Myocyte (in vitro differentiated cells): ENCODE measurements around the gene RELA. TPM values are rescaled to one million over a fixed set of nuclear protein-coding genes. Genes with fewer than 3 reads are reported as not detected.
A peak's percentile ranks its signal among the peaks of the same experiment; 100 is the strongest.
"Not testable (repeated sequence)": the region's sequence is repeated elsewhere in the genome, so short reads cannot be mapped to it uniquely, and the experiment has no call there.

Experiments
- DNase-seq: peaks from one replicate; pipeline ENCODE4 v3.0.0-alpha.2; 2012; ENCODE audit warnings: low read depth
- polyA plus RNA-seq: library from polyadenylated mRNA; unstranded; fragments of >200 nt; gene quantifications from one replicate; pipeline ENCODE4 v1.2.1, GENCODE V29; 2012; ENCODE audit warnings: missing spikeins
- total RNA-seq: library from RNA; depleted of rRNA; stranded (reverse); fragments of >200 nt; gene quantifications from 2 replicates; pipeline ENCODE4 v1.2.3, GENCODE V29; 2014

The RELA gene
- total RNA-seq: 32.8 and 37.1 TPM in 2 replicates
- 80.7 TPM for polyA plus RNA-seq

DNA sequence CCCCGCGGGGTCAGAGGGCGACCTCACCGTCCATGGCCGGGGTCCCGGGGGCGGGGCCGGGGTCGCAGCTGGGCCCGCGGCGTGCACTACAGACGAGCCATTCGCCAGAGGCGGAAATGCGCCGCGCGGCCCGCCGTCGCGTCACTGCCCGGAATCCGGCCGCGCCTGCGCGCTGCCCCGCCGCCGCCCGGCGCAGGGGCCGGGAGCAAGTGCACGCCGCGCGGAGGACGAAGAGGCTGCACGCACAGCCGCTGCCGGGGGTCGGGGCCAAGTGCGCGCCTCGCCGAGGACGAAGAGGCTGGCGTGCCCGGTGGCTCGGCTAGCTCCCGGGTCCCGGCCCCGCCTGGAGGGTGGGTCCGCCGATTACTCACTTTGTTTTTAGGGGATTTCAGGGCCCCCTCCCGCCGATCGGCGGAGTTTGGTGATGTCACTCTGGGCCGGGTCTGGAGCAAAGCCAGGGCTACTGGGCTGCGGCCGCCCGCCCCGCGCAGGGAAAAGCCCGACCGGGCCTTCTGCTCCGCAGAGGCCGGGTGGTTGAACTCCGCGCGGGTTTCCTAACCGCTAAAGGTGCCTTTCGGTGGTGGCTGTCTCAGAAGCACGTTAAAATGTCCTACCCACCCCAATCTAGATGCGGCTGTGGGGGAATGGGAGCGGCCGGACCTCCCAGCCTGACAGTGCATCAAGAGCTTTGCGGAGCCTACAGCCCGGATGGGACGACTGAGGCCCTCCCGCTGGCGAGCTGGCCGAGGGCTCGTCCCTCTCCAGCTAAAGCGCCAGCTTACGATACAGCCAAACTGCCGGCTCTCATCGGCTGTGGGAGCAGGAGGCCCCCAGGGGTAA lies at the start of gene RELA:
Gene RELA, minus strand, starts transcription at position 118 of the 840 bp plus-strand sequence. Its CDS starts 84 bp downstream, at position 34.
- DNase-seq: peak; percentile 91

DNA sequence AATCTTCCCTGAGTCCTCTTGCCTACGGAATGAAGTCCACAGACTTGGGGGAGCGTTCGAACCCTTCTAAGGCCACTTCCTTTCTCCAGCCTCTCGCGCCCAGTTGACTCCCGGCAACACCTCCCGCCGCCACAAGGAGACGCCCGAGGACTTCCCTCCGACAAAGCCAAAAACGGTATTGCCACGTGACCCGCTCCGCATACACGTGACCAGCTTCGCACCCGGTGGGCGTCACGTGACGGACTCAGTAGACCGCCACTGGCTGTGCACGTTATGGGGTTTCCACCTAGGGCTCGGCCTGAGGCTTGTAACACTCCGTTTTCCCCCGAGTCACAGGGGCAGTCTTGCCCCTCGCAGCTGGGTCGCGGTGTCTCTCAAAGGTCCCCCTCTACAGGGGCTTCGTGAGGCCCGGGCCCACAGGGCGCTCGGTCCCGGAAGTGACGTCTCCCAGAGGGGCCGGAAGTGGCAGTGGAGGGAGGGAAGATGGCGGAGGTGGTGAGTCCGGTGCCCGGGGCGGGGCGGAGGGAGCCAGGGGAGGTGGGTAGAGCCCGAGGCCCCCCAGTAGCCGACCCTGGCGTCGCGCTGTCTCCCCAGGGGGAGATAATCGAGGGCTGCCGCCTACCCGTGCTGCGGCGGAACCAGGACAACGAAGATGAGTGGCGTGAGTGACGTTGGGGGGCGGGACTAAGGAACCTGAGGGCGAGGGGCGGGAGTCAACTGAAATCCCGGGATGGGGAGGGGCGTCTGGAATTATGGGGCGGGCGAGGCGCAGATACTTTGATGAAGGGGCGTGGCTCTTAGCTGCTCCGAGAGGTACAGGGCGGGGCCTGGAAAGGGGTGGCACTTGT lies 49.3 kb upstream of the RELA start, which contains the start of gene KAT5:
Gene KAT5, plus strand, starts transcription at position 468 of the 848 bp plus-strand sequence. Its CDS starts 16 bp downstream, at position 484.
- DNase-seq: peak; percentile 98

DNA sequence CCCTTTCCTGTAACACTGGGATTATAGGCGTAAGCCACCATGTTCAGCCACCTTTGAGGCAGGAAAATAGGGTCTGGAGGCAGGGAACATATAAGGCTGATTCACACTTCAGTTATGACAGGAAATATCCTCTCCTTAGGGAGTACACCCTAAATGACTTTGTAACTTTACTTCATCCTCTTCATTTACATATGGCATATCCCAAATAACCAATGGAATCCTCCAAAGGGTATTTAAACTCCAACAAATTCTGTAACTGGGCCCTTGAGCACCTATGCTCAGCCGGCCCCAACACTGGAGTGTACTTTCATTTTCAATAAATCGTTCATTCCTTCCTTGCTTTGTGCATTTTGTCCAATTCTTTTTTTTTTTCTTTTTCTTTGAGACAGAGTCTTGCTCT lies 47.7 kb upstream of the RELA start:
- DNase-seq: no peak

DNA sequence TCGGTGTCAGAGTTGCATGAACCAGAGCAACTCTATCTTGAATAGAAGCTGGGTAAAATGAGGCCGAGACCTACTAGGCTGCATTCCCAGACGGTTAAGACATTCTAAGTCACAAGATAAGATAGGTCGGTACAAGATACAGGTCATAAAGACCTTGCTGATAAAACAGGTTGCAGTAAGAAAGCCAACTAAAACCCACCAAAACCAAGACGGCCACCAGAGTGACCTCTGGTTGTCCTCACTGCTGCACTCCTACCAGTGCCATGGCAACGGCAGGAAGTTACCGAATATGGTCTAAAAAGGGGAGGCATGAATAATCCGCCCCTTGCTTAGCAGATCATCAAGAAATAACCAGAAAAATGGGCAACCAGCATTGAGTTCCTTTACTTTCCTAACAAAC lies 46.9 kb upstream of the RELA start:
- no peak for DNase-seq

DNA sequence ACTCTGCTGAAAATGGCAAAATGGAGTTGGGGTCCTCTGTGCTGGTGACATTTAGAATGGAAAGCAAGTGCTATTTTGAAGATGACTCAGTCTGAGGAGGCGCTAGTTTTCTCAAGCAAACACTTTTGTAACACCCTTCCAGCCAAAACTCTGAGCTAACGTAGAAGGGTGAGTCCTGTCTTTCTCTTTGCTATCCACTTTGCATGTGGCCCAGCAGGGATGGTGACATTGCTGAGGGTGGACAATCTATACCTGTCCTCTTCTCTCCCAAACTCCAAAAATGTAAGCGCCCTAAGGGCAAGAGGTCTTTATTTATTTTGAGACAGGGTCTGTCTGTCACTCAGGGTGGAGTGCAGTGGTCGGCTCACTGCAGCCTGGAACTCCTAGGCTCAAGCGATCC lies 45.7 kb upstream of the RELA start:
- no peak for DNase-seq

DNA sequence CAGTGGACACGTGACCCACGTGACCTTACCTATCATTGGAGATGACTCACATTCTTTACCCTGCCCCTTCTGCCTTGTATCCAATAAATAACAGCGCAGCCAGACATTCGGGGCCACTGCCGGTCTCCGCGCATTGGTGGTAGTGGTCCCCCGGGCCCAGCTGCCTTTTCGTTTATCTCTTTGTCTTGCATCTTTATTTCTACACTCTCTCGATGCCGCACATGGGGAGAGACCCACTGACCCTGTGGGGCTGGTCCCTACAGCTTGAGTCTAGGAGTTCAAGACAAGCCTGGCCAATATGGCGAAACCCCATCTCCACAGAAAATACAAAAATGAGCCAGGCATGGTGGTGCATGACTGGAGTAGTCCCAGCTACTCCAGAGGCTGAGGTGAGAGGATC lies 44.3 kb upstream of the RELA start:
- not testable (repeated sequence) for DNase-seq

DNA sequence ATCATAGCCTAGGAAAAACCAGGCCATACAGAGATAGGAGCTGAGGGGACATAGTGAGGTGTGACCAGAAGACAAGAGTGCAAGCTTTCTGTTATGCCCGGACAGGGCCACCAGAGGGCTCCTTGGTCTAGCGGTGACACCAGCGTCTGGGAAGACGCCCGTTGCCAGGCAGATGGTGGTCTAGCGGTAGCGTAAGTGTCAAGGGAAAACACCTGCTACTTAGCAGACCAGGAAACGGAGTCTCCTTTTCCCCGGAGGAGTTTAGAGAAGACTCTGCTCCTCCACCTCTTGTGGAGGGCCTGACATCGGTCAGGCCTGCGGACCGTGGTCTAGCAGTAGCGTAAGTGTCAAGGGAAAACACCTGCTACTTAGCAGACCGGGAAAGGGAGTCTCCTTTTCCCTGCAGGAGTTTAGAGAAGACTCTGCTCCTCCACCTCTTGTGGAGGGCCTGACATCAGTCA lies 43.6 kb upstream of the RELA start:
- DNase-seq: peak; percentile 77

DNA sequence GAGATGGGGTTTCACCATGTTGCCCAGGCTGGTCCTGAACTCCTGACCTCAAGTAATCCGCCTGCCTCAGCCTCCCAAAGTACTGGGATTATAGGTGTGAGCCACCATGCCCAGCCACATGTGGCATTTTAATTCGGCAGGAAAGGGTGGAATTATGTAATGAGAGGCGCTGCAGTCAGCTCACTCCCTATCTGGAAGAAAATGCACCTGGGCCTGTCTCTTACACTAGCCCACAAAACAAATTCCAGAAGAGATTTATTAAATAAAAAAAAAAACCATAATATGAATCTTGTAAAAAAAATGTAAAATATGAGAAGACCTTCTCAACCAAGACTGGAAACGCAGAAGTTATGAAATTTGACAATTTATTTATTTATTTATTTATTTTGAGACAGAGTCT lies 41.1 kb upstream of the RELA start:
- peak; percentile 61 for DNase-seq

DNA sequence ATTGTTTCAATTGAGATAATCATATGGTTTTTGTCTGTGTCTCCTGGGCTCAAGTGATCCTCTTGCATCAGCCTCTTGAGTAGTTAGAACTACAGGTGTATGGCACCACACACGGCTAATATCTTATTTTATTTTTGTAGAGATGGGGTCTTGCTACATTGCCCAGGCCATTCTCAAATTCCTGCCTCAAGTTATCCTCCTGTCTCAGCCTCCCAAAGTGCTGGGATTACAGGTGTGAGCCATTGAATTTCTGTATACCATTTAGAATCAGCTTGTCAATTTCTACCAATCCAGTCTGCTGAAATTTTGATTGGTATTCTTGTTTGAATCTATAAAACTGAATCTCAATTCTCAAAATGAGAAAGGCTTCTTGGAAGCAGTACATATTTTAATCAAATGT lies 39.0 kb upstream of the RELA start:
- DNase-seq: no peak

DNA sequence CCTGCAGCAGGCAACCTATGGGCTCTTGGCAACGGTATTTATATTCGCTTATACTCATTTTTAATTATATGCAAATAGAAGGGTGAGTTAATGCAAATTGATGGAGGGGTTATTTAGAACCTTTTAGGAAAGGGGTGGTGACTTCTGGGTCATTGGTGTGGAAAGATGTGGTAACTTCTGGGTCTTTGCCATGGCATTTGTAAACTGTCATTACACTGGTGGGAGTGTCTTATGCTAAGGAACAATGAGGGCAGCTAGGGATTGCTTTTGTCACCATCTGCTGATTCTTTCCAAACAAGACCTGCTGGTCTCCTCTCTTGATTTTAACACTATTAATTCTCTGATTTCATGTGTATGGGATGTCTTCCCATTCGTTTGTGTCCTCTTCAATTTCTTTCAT lies 37.7 kb upstream of the RELA start:
- DNase-seq: no peak

DNA sequence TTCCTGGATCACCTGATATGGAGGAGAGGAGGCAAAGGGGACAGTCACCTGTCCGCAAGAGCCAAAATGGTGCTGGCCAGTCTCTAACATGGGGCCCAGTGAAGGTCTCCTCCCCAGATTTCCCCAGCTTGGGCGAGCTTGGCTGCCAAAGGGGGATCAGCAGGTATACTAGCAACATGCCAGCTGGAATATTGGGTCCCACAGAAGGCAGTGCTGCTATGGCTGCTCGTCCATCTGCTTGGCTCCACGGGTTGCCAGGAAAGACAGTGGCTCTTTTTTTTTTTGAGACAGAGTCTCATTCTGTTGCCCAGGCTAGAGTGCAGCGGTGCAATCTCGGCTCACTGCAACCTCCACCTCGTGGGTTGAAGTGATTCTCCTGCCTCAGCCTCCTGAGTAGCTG lies 36.6 kb upstream of the RELA start:
- no peak for DNase-seq

DNA sequence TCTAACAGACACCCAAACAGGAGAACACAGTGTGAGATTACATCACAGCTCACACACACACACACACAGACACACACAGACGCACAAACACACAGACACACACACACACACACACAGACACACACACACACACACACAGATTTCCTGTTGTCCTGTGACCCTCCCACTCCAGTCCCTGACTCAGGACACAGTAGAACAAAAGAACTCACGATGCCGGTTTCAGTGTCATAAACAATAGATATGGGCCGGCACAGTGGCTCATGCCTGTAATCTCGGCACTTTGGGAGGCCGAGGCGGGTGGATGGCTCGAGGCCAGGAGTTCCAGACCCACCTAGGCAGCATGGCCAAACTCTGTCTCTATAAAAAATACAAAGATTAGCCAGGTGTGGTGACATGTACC lies 35.5 kb upstream of the RELA start:
- DNase-seq: no peak

DNA sequence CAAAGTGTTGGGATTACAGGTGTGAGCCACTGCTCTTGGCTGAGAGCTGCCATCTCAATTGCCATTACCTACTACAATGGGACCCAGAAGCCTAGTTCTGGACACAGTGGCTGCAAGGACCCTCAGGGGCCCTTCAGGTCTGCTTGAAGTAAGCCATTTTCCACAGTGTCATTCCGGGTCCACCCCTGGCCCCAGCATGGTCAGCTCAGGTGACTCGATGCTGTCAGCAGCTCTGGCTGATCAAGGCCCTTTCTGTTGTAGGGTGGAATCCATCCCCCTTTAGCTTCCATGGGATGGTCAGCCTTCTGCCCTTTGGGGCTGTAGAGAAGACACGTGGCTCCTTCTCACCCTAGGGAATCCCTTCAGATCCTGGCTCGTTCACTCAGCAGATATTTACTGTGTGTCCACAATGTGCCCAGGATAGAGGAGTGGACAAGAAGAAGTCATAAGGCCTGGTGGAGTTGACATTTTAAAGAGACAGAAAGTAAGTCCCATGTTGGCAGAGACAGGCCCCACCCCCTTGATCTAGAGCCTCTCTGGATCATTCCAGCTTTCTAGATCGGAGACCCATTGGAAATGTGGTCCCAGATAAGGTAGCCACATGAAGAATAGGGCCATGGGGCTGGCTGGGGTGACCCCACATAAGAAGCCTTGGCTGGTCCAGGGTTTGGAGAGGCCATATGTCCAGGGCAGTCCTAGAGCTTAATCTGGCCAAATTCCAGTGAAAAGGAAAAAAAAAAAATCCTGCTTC lies 34.3 kb upstream of the RELA start:
- no peak for DNase-seq

DNA sequence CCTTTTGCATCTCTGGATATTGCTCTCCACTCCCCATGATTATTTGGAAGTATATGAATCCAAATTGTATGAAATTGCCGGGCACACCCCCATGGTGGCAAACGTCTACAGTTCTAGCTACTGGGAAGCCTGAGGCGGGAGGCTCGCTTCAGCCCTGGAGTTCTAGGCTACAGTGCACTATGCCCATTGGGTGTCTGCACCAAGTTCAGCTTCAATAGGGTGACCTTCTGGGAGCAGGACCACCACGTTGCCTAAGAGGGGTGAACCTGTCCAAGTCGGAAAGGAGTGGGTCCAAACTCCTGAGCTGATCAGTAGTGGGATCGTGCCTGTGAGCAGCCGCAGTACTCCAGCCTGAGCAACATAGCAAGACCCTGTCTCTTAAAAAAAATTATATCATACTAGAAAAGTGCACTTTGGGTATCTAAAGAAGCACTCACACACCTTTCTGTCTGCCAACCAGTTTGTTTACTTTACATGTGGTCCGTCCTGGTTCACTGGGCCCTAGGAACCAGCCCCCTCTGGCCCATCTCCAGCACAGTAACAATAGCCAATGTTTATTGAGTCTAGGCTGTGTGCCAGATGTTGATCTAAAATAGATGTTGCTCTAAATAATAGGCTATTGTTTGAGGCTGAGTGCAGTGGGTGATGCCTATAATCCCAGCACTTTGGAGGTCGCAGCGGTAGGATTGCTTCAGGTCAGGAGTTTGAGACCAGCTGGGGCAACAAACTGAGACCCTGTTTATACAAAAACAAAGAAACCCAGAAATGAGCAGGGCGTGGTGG lies 32.9 kb upstream of the RELA start:
- no peak for DNase-seq

DNA sequence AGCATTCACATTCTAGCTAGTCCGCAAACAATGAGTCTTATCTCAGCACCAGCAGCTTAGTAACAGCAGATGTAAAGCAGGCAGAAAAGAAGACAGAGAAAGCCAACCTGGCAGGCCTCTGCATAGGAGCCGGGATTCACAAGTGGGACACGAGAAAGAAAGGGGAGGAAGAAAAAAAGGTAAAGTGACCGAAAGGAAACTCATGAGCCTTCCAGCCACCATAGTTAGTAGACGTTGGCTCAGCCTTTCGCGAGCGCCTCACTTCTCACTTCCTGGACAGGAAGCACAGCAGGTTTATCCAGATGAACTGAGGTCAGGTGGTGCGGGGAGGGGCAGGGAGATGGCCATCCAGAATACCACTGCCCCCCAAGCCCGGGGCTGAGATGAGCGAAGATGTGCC lies 29.7 kb upstream of the RELA start:
- DNase-seq: no peak

DNA sequence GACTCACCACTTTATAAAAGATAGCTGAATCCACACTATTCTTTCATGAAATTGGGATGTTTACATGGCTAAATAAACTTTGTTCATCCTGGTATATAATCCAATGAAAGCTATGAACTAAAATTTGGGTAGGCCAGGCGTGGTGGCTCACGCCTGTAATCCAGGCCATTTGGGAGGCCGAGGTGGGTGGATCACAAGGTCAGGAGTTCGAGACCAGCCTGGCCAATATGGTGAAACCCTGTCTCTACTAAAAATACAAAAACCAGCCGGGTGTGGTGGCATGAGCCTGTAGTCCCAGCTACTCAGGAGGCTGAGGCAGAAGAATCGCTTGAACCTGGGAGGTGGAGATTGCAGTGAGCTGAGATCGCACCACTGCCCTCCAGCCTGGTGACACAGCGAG lies 29.1 kb upstream of the RELA start:
- not testable (repeated sequence) for DNase-seq

DNA sequence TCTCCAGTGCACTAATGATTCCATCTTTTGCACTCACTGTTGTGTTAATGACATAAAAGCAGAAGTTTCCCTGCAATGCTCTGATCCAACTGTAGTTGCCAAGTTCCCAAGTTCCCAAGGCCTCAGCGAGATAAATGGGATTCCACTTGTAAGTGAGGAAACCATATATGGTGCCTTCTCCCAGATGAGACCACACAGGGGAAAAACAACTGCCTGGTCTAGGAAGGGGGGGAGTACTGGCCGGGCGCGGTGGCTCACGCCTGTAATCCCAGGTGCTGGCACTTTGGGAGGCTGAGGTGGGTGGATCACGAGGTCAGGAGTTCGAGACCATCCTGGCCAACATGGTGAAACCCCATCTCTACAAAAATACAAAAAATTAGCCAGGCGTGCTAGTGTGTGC lies 23.3 kb upstream of the RELA start:
- no peak for DNase-seq

DNA sequence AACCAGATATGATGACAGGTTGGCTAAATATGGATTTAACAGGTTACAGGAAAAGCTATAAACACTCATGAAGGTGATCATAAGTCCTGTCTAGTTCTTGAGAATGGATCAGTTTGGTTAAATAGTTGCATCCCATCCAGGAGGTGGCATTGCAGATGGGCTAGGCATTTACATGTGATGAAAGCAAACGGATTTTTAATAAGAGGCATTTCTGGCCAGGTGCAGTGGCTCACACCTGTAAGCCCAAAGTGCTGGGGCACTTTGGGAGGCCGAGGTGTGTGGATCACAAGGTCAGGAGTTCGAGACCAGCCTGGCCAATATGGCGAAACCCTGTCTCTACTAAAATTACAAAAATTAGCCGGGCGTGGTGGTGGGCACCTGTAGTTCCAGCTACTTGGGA lies 20.8 kb upstream of the RELA start:
- DNase-seq: not testable (repeated sequence)

DNA sequence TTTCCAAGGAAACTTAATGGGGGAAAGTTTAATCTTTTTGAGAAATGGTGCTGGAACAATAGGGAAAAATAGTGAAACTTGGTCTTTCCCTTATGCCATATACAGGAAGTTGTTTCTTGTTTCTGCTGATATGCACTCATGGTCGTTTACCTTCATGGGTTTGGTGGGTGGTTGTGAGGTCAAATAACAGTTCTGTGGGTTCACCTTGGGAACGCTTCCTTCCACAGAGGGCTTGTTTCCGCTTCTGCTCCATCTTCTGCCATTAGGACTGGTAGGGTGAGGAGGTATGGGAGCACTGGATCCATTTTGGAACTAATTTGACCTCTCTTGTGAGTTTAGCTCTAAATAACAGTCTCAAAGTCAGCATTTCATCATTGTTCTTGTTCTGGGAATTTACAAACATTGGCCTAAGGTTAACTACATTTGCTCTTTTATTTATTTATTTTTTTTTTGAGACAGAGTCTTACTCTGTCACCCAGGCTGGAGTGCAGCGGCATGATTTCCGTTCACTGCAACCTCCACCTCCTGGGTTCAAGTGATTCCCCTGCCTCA lies 17.6 kb upstream of the RELA start:
- no peak for DNase-seq

DNA sequence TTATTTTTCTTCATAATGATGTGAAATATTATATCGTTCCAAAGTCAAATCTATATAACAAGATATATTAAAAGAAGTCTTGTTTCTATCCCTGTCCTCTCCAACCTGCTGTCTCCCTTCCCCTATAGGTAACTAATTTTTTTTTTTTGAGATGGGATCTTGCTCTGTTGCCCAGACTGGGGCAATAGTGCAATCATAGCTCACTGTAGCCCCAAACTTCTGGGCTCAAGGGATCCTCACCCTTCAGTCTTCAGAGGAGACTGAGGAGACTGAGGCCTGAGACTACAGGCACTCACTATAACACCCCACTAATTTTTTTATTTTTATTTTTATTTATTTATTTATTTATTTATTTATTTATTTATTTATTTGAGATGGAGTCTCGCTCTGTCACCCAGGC lies 10.3 kb upstream of the RELA start:
- DNase-seq: no peak
